Fibroblast of lung (primary cell): ENCODE results near the gene TOX2. TPM values are rescaled to one million over a fixed set of nuclear protein-coding genes. Genes with fewer than 3 reads are reported as not detected.

Experiments
- DNase-seq, 2 donors: peaks; one replicate each; pipeline versions ENCODE4 v3.0.0 to v3.0.0-alpha.2; 2010; ENCODE audit warnings: low read depth in 2 of 2
- H2AFZ ChIP-seq: 2 replicates; pipeline ENCODE4 v1.5.1; 2012; ENCODE audit warnings: low read length, control low read depth, inconsistent platforms
- H3K27ac ChIP-seq: 2 replicates; pipeline ENCODE4 v1.5.1; 2011; ENCODE audit warnings: low read length, control low read depth; ENCODE audit not compliant: insufficient read depth
- H3K27me3 ChIP-seq: 2 replicates; pipeline ENCODE4 v1.5.1; 2011; ENCODE audit warnings: mild to moderate bottlenecking, low read length; ENCODE audit not compliant: control insufficient read depth, insufficient read depth
- H3K36me3 ChIP-seq: 2 replicates; pipeline ENCODE4 v1.5.1; 2011; ENCODE audit warnings: low read length; ENCODE audit not compliant: control insufficient read depth, insufficient read depth
- H3K4me1 ChIP-seq: 2 replicates; pipeline ENCODE4 v1.5.1; 2011; ENCODE audit warnings: low read length; ENCODE audit not compliant: control insufficient read depth, insufficient read depth; ENCODE audit errors: extremely low read depth
- H3K4me2 ChIP-seq: 2 replicates; pipeline ENCODE4 v1.5.1; 2011; ENCODE audit warnings: low read length, control low read depth; ENCODE audit not compliant: insufficient read depth; ENCODE audit errors: extremely low read depth
- H3K4me3 ChIP-seq, 4 experiments: fragments of 200-600 bp in 1 of 4; sonication (generic) in 1 of 4; replicated peaks in 1 of 4; 2 replicates each; pipeline ENCODE4 v1.5.1; 2011 to 2016; ENCODE audit warnings: low read length in 4 of 4, low read depth in 3 of 4, mild to moderate bottlenecking in 3 of 4, control low read depth in 2 of 4, inconsistent platforms in 1 of 4, mixed read lengths in 1 of 4; ENCODE audit not compliant: insufficient read depth in 1 of 4; ENCODE audit errors: control extremely low read depth in 1 of 4
- H3K79me2 ChIP-seq: 2 replicates; pipeline ENCODE4 v1.5.1; 2012; ENCODE audit warnings: mild to moderate bottlenecking, low read length, inconsistent platforms; ENCODE audit not compliant: control insufficient read depth, insufficient read depth
- H3K9ac ChIP-seq: 2 replicates; pipeline ENCODE4 v1.5.1; 2011; ENCODE audit warnings: mild to moderate bottlenecking, low read length, control low read depth; ENCODE audit not compliant: insufficient read depth
- H3K9me3 ChIP-seq: 2 replicates; pipeline ENCODE4 v1.5.1; 2012; ENCODE audit warnings: low read depth, low read length; ENCODE audit not compliant: control insufficient read depth, insufficient read depth
- H4K20me1 ChIP-seq: 2 replicates; pipeline ENCODE4 v1.5.1; 2011; ENCODE audit warnings: low read length; ENCODE audit not compliant: control insufficient read depth, insufficient read depth; ENCODE audit errors: extremely low read depth
- EZH2 ChIP-seq: IDR thresholded peaks from 2 replicates; pipeline ENCODE4 v1.5.1; 2012; ENCODE audit warnings: low read length, control low read depth, mild to moderate bottlenecking; ENCODE audit errors: missing control alignments
- polyA plus RNA-seq, 2 donors: library from polyadenylated mRNA; depleted of rRNA in 1 of 2; stranded (reverse) in 1 of 2; unstranded in 1 of 2; fragments of >200 nt; gene quantifications; 2 replicates each; pipeline ENCODE4 v1.2.1, GENCODE V29; 2011 to 2012; ENCODE audit warnings: missing spikeins in 1 of 2
- total RNA-seq: library from RNA; depleted of rRNA; stranded (reverse); fragments of >200 nt; gene quantifications from 2 replicates; pipeline ENCODE4 v1.2.1, GENCODE V29; 2014
- TF ChIP-seq, protein P1 (sequence below), 2 donors: IDR thresholded peaks in 1 of 2; conservative IDR thresholded peaks in 1 of 2; 1 replicate in 1 of 2; 2 replicates in 1 of 2; pipeline ENCODE4 v1.5.1; 2011 to 2012; ENCODE audit warnings: low read length in 2 of 2, control low read depth in 1 of 2, inconsistent platforms in 1 of 2, low read depth in 1 of 2, mild to moderate bottlenecking in 1 of 2

Gene TOX2
- total and polyA plus RNA-seq, 2 donors (not counting 1 experiment from before 2014, with no cell fraction given), result 5.9 to 9.6 TPM

DNA sequence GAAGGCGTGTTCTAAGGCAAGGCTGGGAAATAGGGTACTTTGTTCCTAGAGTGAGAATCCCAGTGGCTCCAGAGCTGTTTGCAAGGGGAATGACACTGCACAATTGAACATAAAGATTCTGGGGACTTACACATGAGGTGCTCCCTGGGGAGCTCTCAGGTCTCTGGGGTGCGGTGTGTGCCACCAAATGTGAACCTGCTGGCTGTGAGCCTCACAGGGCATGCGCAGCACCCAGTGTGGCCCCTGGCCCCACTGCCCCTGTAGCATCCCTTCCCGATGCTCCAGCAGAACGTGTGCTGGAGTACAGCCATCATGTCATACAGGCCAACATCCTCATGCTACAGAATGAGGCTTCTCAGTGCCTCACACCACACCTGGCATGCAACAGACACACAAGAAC lies 68.2 kb downstream of the TOX2 start:
- TF ChIP-seq EZH2, result no peak
- TF ChIP-seq, protein P1, sequence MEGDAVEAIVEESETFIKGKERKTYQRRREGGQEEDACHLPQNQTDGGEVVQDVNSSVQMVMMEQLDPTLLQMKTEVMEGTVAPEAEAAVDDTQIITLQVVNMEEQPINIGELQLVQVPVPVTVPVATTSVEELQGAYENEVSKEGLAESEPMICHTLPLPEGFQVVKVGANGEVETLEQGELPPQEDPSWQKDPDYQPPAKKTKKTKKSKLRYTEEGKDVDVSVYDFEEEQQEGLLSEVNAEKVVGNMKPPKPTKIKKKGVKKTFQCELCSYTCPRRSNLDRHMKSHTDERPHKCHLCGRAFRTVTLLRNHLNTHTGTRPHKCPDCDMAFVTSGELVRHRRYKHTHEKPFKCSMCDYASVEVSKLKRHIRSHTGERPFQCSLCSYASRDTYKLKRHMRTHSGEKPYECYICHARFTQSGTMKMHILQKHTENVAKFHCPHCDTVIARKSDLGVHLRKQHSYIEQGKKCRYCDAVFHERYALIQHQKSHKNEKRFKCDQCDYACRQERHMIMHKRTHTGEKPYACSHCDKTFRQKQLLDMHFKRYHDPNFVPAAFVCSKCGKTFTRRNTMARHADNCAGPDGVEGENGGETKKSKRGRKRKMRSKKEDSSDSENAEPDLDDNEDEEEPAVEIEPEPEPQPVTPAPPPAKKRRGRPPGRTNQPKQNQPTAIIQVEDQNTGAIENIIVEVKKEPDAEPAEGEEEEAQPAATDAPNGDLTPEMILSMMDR (conservative IDR thresholded peaks at IDR 0.05 in 1 of 2, IDR thresholded peaks at IDR 0.05 in 1 of 2; ENCODE audit: low read depth in 1 of 2, low read length in 2 of 2), result no peak
- Histone ChIP-seq H3K4me3 (no peak overlapping the region), H3K4me1 (no peaks in the 10 kb centered on the region), H3K27me3 (no peaks in the 10 kb centered on the region), H3K79me2 (no peaks in the 10 kb centered on the region), H3K27ac (no peak overlapping the region), H3K36me3 (no peaks in the 10 kb centered on the region), H2AFZ (no peak overlapping the region), H4K20me1 (no peaks in the 10 kb centered on the region), H3K9me3 (no peaks in the 10 kb centered on the region), H3K9ac (no peak overlapping the region), H3K4me2 (no peak overlapping the region)
- DNase-seq, result no peak

DNA sequence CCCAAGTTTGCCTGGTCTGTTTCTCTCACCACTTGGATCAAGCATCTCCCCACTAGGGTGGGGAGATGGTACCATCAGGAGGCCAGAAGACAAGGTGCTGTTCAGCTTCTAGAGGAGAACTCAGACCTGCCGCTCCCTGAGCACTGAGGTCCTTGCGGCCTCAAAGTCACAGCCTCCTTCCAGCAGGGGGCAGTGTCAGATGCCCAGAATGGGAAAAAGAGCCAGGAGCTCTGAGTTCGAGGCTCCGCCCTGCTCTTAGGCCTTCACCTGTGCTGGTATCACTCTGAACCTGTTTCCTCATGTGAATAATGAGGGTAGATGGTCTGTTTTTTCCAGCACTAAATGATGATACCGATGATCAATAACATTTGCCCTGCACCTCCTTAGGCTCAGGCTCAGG lies 68.7 kb downstream of the TOX2 start:
- Histone ChIP-seq H2AFZ (no peak overlapping the region), H3K9me3 (no peaks in the 10 kb centered on the region), H3K4me3 (no peak overlapping the region), H4K20me1 (no peaks in the 10 kb centered on the region), H3K27ac (no peak overlapping the region), H3K9ac (no peak overlapping the region), H3K4me2 (no peak overlapping the region), H3K4me1 (no peaks in the 10 kb centered on the region), H3K36me3 (no peaks in the 10 kb centered on the region), H3K79me2 (no peaks in the 10 kb centered on the region), H3K27me3 (no peaks in the 10 kb centered on the region)
- no peak for TF ChIP-seq EZH2
- TF ChIP-seq, protein P1 (conservative IDR thresholded peaks at IDR 0.05 in 1 of 2, IDR thresholded peaks at IDR 0.05 in 1 of 2; ENCODE audit: low read depth in 1 of 2, low read length in 2 of 2), result peak in 1 of 2 donors; percentile 28
- no peak for DNase-seq

DNA sequence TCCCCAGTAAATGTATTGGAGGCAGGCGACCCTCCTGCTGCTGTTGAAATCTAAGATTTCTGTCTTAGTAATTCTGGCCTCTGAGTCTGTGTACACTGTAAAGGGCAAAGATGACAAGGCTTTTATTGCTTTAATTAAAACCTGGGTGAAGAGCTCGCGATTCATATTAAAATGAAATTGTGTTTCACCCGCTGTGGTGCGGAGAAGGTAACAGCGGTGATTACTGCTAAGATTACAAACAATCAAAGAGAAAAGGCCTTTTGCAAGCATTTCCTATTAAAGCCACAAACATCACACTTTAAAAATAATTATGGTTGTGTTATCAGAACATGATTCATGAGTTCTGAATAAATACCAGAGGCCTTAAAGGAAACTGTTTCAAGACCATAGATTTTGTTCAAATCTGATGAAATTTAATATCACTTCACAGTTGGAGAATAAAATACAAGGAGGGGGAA lies 69.3 kb downstream of the TOX2 start:
- Histone ChIP-seq H2AFZ (no peak overlapping the region), H3K9ac (no peak overlapping the region), H3K27me3 (no peaks in the 10 kb centered on the region), H3K4me3 (no peak overlapping the region), H3K27ac (no peak overlapping the region), H3K4me1 (no peaks in the 10 kb centered on the region), H4K20me1 (no peaks in the 10 kb centered on the region), H3K4me2 (no peak overlapping the region), H3K79me2 (no peaks in the 10 kb centered on the region), H3K9me3 (no peaks in the 10 kb centered on the region), H3K36me3 (no peaks in the 10 kb centered on the region)
- TF ChIP-seq, protein P1 (conservative IDR thresholded peaks at IDR 0.05 in 1 of 2, IDR thresholded peaks at IDR 0.05 in 1 of 2; ENCODE audit: low read depth in 1 of 2, low read length in 2 of 2), result no peak
- TF ChIP-seq EZH2, result no peak
- DNase-seq, result peak in 1 of 2 donors; percentile 40
